SU-DHL-6 (cell line): ENCODE data around the gene PSMD3.

ENCODE experiments used
- H2AFZ ChIP-seq: fragments of 200-600 bp; sonication (generic); 2 replicates; pipeline ENCODE4 v1.6.1; 2014; ENCODE audit warnings: low read depth, mild to moderate bottlenecking, moderate library complexity, mixed read lengths, antibody characterized with exemption, low read length; ENCODE audit not compliant: severe bottlenecking
- H3F3A ChIP-seq: fragments of 200-600 bp; shearing (Covaris generic); 2 replicates; pipeline ENCODE4 v1.6.0; 2016; ENCODE audit warnings: antibody characterized with exemption, mild to moderate bottlenecking; ENCODE audit not compliant: insufficient read depth
- H3K27ac ChIP-seq: fragments of 200-600 bp; sonication (generic); 2 replicates; pipeline ENCODE4 v1.5.1; 2016; ENCODE audit warnings: low read depth, mild to moderate bottlenecking, low read length, moderate library complexity, mixed read lengths
- H3K27me3 ChIP-seq: fragments of 200-600 bp; sonication (generic), shearing (Covaris generic); 2 replicates; pipeline ENCODE4 v1.6.0; 2014; ENCODE audit warnings: mild to moderate bottlenecking, low read length
- H3K36me3 ChIP-seq: fragments of 200-600 bp; sonication (generic); 2 replicates; pipeline ENCODE4 v1.6.1; 2014; ENCODE audit warnings: mild to moderate bottlenecking, low read length, mixed read lengths
- H3K4me2 ChIP-seq: fragments of 300-600, 200-600 bp; shearing (Covaris generic), sonication (generic); 2 replicates; pipeline ENCODE4 v1.6.0; 2014; ENCODE audit warnings: low read length, low read depth, mild to moderate bottlenecking; ENCODE audit not compliant: poor library complexity, severe bottlenecking
- H3K4me3 ChIP-seq: fragments of 200-600 bp; sonication (generic); 2 replicates; pipeline ENCODE4 v1.5.1; 2014; ENCODE audit warnings: antibody characterized with exemption, low read length, mild to moderate bottlenecking, mixed read lengths; ENCODE audit not compliant: insufficient read depth, poor library complexity, severe bottlenecking
- H3K79me2 ChIP-seq: fragments of 200-600 bp; sonication (generic); 2 replicates; pipeline ENCODE4 v1.6.1; 2014; ENCODE audit warnings: mild to moderate bottlenecking, low read length, moderate library complexity; ENCODE audit not compliant: insufficient read depth
- H3K9ac ChIP-seq: fragments of 200-600 bp; sonication (generic); 2 replicates; pipeline ENCODE4 v1.7.0; 2014; ENCODE audit warnings: mild to moderate bottlenecking, low read length
- H3K9me2 ChIP-seq: fragments of 200-600 bp; sonication (generic); replicated peaks from 2 replicates; pipeline ENCODE4 v1.6.1; 2014; ENCODE audit warnings: low read length; ENCODE audit not compliant: insufficient read depth
- H3K9me3 ChIP-seq: fragments of 200-600 bp; sonication (generic); 2 replicates; pipeline ENCODE4 v1.6.1; 2014; ENCODE audit warnings: low read length, mixed read lengths; ENCODE audit not compliant: insufficient read depth
- H4K20me1 ChIP-seq: fragments of 200-600 bp; sonication (generic); 2 replicates; pipeline ENCODE4 v1.6.1; 2014; ENCODE audit warnings: low read depth, mild to moderate bottlenecking, antibody characterized with exemption, low read length, moderate library complexity, mixed read lengths
- CTCF ChIP-seq: fragments of 200-600 bp; sonication (generic); IDR thresholded peaks from one replicate; pipeline ENCODE4 v1.5.1; 2017; ENCODE audit warnings: antibody characterized with exemption, mild to moderate bottlenecking, low read length, moderate library complexity; ENCODE audit not compliant: insufficient read depth, poor library complexity, severe bottlenecking
- EZH2phosphoT487 ChIP-seq: fragments of 200-600 bp; sonication (generic), shearing (Covaris generic); conservative IDR thresholded peaks from 2 replicates; pipeline ENCODE4 v1.6.1; 2018; ENCODE audit warnings: mild to moderate bottlenecking, antibody characterized with exemption, low read length, moderate library complexity, mixed read lengths

The PSMD3 gene

GRCh38 chr17:40027614-40028012 is 47.0 kb downstream of the PSMD3 start:
- no peak overlapping the region for H3K9ac ChIP-seq
- TF ChIP-seq EZH2phosphoT487 (no peak), CTCF (no peak)

GRCh38 chr17:40028595-40028994 is 48.0 kb downstream of the PSMD3 start:
- no peaks in the 10 kb centered on the region for H3K9me3 ChIP-seq
- no peak overlapping the region for H2AFZ ChIP-seq
- H3K27ac ChIP-seq: no peak overlapping the region
- no peaks in the 10 kb centered on the region for H3K27me3 ChIP-seq
- no peak overlapping the region for H3K4me2 ChIP-seq
- H3K79me2 ChIP-seq: no peaks in the 10 kb centered on the region
- H3K4me3 ChIP-seq: no peak overlapping the region
- no peaks in the 10 kb centered on the region for H3K36me3 ChIP-seq
- TF ChIP-seq CTCF (no peak), EZH2phosphoT487 (no peak)
- no peak overlapping the region for H3K9ac ChIP-seq
- no peaks in the 10 kb centered on the region for H4K20me1 ChIP-seq
- H3F3A ChIP-seq: no peaks in the 10 kb centered on the region
- no peaks in the 10 kb centered on the region for H3K9me2 ChIP-seq

More at GRCh38 chr17:40027614-40028012, 47.0 kb downstream of the PSMD3 start:
- no peak overlapping the region for H2AFZ ChIP-seq
- H3K9me3 ChIP-seq: no peaks in the 10 kb centered on the region
- no peaks in the 10 kb centered on the region for H3K9me2 ChIP-seq
- no peak overlapping the region for H3K27ac ChIP-seq
- no peaks in the 10 kb centered on the region for H3K79me2 ChIP-seq
- no peaks in the 10 kb centered on the region for H4K20me1 ChIP-seq
- H3F3A ChIP-seq: no peaks in the 10 kb centered on the region
- no peaks in the 10 kb centered on the region for H3K36me3 ChIP-seq
- no peaks in the 10 kb centered on the region for H3K27me3 ChIP-seq
- H3K4me2 ChIP-seq: no peak overlapping the region
- H3K4me3 ChIP-seq: no peak overlapping the region

GRCh38 chr17:40031706-40032105 is 51.1 kb downstream of the PSMD3 start:
- Histone ChIP-seq H3K4me2 (no peak overlapping the region), H3K27ac (no peak overlapping the region), H3K36me3 (no peaks in the 10 kb centered on the region)

More at GRCh38 chr17:40031706-40032105, 51.1 kb downstream of the PSMD3 start:
- Histone ChIP-seq H3K9ac (no peak overlapping the region), H3K27me3 (no peaks in the 10 kb centered on the region), H2AFZ (no peak overlapping the region), H3K79me2 (no peaks in the 10 kb centered on the region), H4K20me1 (no peaks in the 10 kb centered on the region), H3K9me2 (no peaks in the 10 kb centered on the region), H3K9me3 (no peaks in the 10 kb centered on the region), H3K4me3 (no peak overlapping the region), H3F3A (no peaks in the 10 kb centered on the region)
- TF ChIP-seq CTCF (no peak), EZH2phosphoT487 (no peak)
